SK-N-MC (cell line): ENCODE measurements around the gene LMTK3.

Experiments
- EZH2 ChIP-seq: fragments of 200-600 bp; sonication (generic); IDR thresholded peaks from one replicate; pipeline ENCODE4 v1.6.1; 2017; ENCODE audit warnings: antibody characterized with exemption
- POLR2AphosphoS5 ChIP-seq: IDR thresholded peaks from 2 replicates; pipeline ENCODE4 v1.6.1; 2012; ENCODE audit warnings: mild to moderate bottlenecking, low read depth, low read length, borderline replicate concordance

DNA sequence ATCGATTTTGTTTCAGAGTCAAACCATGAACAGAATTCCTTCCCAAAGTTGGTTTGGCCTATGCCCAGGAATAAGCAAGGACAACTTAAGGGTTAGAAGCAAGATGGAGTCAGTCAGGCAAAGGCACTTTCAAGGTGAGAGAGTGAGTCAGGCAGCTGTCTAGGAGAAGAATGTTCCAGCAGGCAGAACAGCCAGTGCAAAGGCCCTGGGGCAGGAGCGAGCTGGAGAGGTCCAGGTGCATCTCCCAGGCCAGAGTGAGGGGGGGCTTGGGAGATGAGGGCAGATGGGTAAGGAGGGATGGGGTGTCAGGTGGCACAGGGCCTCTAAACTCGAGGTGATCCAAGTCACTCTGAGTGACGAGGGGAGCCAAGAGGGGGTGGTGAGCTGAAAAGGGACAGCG is 75.0 kb downstream of the LMTK3 start:
- no peak for TF ChIP-seq POLR2AphosphoS5
- no peak for TF ChIP-seq EZH2
